ENCODE data around the gene NUTF2.

GRCh38 chr16:67814567-67814966 is 32.2 kb upstream of the NUTF2 start:
- TF ChIP-seq ATF3 (IDR thresholded peaks at IDR 0.05; ENCODE audit: borderline replicate concordance, extremely low read depth, low read depth, low read length) (no peak), FOS (IDR thresholded peaks at IDR 0.05; ENCODE audit: borderline replicate concordance, extremely low read depth, insufficient read length) (no peak), RAD21 (IDR thresholded peaks at IDR 0.05; ENCODE audit: insufficient read depth, low read depth, low read length) (no peak), RUNX3 (IDR thresholded peaks at IDR 0.05; ENCODE audit: low read length) (no peak)
- TF ChIP-seq, protein P1, sequence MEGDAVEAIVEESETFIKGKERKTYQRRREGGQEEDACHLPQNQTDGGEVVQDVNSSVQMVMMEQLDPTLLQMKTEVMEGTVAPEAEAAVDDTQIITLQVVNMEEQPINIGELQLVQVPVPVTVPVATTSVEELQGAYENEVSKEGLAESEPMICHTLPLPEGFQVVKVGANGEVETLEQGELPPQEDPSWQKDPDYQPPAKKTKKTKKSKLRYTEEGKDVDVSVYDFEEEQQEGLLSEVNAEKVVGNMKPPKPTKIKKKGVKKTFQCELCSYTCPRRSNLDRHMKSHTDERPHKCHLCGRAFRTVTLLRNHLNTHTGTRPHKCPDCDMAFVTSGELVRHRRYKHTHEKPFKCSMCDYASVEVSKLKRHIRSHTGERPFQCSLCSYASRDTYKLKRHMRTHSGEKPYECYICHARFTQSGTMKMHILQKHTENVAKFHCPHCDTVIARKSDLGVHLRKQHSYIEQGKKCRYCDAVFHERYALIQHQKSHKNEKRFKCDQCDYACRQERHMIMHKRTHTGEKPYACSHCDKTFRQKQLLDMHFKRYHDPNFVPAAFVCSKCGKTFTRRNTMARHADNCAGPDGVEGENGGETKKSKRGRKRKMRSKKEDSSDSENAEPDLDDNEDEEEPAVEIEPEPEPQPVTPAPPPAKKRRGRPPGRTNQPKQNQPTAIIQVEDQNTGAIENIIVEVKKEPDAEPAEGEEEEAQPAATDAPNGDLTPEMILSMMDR (IDR thresholded peaks at IDR 0.05 in 2 of 3, conservative IDR thresholded peaks at IDR 0.05 in 1 of 3; ENCODE audit: control insufficient read depth in 2 of 3, extremely low read depth in 1 of 3, insufficient read depth in 1 of 3, low read depth in 3 of 3, low read length in 3 of 3) = no peak

Measured in GM12878 (cell line).